CD14-positive monocyte (primary cell): ENCODE measurements around the gene RGS19. TPM values are rescaled to one million over a fixed set of nuclear protein-coding genes. Genes with fewer than 3 reads are reported as not detected.

Experiments used
- DNase-seq, 3 donors: peaks; one replicate each; pipeline ENCODE4 v3.0.0-alpha.2; 2011 to 2022
- H2AFZ ChIP-seq: 2 replicates; pipeline ENCODE4 v1.6.0; 2012; ENCODE audit warnings: mild to moderate bottlenecking, low read depth, low read length, inconsistent platforms; ENCODE audit not compliant: insufficient read depth, poor library complexity, severe bottlenecking
- H3K27ac ChIP-seq, 2 donors: 1 replicate in 1 of 2; 2 replicates in 1 of 2; pipeline ENCODE4 v1.5.1; 2012 to 2013; ENCODE audit warnings: low read length in 2 of 2, control low read depth in 1 of 2, inconsistent platforms in 1 of 2, low read depth in 1 of 2, mild to moderate bottlenecking in 1 of 2
- H3K27me3 ChIP-seq, 2 donors: one replicate each; pipeline versions ENCODE4 v1.6.0 to v1.6.1; 2011 to 2013; ENCODE audit warnings: low read length in 2 of 2; ENCODE audit not compliant: control insufficient read depth in 2 of 2, insufficient read depth in 2 of 2
- H3K36me3 ChIP-seq, 2 donors: replicated peaks in 1 of 2; 1 replicate in 1 of 2; 2 replicates in 1 of 2; pipeline versions ENCODE4 v1.5.1 to v1.6.1; 2012 to 2013; ENCODE audit warnings: low read length in 2 of 2, control low read depth in 1 of 2, inconsistent platforms in 1 of 2, mild to moderate bottlenecking in 1 of 2; ENCODE audit not compliant: insufficient read depth in 2 of 2, control insufficient read depth in 1 of 2
- H3K4me1 ChIP-seq, 2 donors: 1 replicate in 1 of 2; 2 replicates in 1 of 2; pipeline versions ENCODE4 v1.5.1 to v1.6.1; 2012 to 2013; ENCODE audit warnings: low read length in 2 of 2, control low read depth in 1 of 2, inconsistent platforms in 1 of 2, mild to moderate bottlenecking in 1 of 2, moderate library complexity in 1 of 2; ENCODE audit not compliant: insufficient read depth in 2 of 2, control insufficient read depth in 1 of 2
- H3K4me2 ChIP-seq: replicated peaks from 2 replicates; pipeline ENCODE3; 2012; ENCODE audit warnings: low read length, moderate library complexity, mild to moderate bottlenecking; ENCODE audit not compliant: poor library complexity, severe bottlenecking; ENCODE audit errors: extremely low read depth
- H3K4me3 ChIP-seq, 3 experiments: fragments of 200-600 bp in 1 of 3; sonication (generic) in 1 of 3; replicated peaks in 1 of 3; 1 replicate in 2 of 3; 2 replicates in 1 of 3; pipeline ENCODE4 v1.5.1; 2011 to 2013; ENCODE audit warnings: low read length in 3 of 3, mild to moderate bottlenecking in 3 of 3, control low read depth in 2 of 3, low read depth in 2 of 3, inconsistent platforms in 1 of 3, moderate library complexity in 1 of 3
- H3K79me2 ChIP-seq: 2 replicates; pipeline ENCODE4 v1.6.0; 2012; ENCODE audit warnings: mild to moderate bottlenecking, control low read depth, inconsistent platforms, low read length, moderate library complexity; ENCODE audit not compliant: insufficient read depth
- H3K9ac ChIP-seq: 2 replicates; pipeline ENCODE4 v1.6.0; 2017; ENCODE audit warnings: low read length, mild to moderate bottlenecking; ENCODE audit not compliant: insufficient read depth, poor library complexity, severe bottlenecking
- H3K9me3 ChIP-seq, 2 donors: replicated peaks in 1 of 2; 1 replicate in 1 of 2; 2 replicates in 1 of 2; pipeline versions ENCODE4 v1.5.1 to v1.6.1; 2012 to 2013; ENCODE audit warnings: low read length in 2 of 2, control low read depth in 1 of 2; ENCODE audit not compliant: control insufficient read depth in 1 of 2, insufficient read depth in 1 of 2
- H4K20me1 ChIP-seq: 2 replicates; pipeline ENCODE4 v1.6.0; 2012; ENCODE audit warnings: mild to moderate bottlenecking, low read length, control low read depth, moderate library complexity; ENCODE audit not compliant: insufficient read depth
- H3K27ac Mint-ChIP-seq, 7 donors: one replicate each; pipeline ENCODE4 v1.8.0; 2020; ENCODE audit warnings: mild to moderate bottlenecking in 7 of 7, mixed read lengths in 7 of 7, moderate library complexity in 6 of 7, inconsistent platforms in 2 of 7
- H3K27me3 Mint-ChIP-seq, 3 donors: one replicate each; pipeline ENCODE4 v1.8.0; 2021 to 2022; ENCODE audit warnings: low read depth in 3 of 3, mild to moderate bottlenecking in 3 of 3, mixed read lengths in 3 of 3, moderate library complexity in 3 of 3, inconsistent platforms in 1 of 3
- H3K36me3 Mint-ChIP-seq, 2 donors: one replicate each; pipeline ENCODE4 v1.8.0; 2020; ENCODE audit warnings: mixed read lengths in 2 of 2, inconsistent platforms in 1 of 2, mild to moderate bottlenecking in 1 of 2
- H3K4me1 Mint-ChIP-seq: one replicate; pipeline ENCODE4 v1.8.0; 2020; ENCODE audit warnings: mild to moderate bottlenecking, mixed read lengths
- H3K4me3 Mint-ChIP-seq, 2 donors: one replicate each; pipeline ENCODE4 v1.8.0; 2020; ENCODE audit warnings: mild to moderate bottlenecking in 2 of 2, mixed read lengths in 2 of 2, moderate library complexity in 1 of 2
- H3K9me3 Mint-ChIP-seq, 7 donors: one replicate each; pipeline ENCODE4 v1.8.0; 2020 to 2022; ENCODE audit warnings: mixed read lengths in 7 of 7, mild to moderate bottlenecking in 6 of 7, moderate library complexity in 6 of 7, inconsistent platforms in 2 of 7
- CTCF ChIP-seq: fragments of 200-600 bp; IDR thresholded peaks from one replicate; pipeline ENCODE4 v1.8.0; 2022; ENCODE audit warnings: antibody characterized with exemption, mild to moderate bottlenecking
- WGBS: methylation state at CpG from one replicate; pipeline ENCODE4 v1.1.5; 2013; ENCODE audit warnings: missing lambda C conversion rate; ENCODE audit not compliant: insufficient coverage; 5-methylcytosine and 5-hydroxymethylcytosine counted together
- intact Hi-C, 2 donors: fragments of 100-400 bp; cut with micrococcal nuclease; formaldehyde crosslinking; loops; one replicate each; pipeline versions ENCODE4 v1.15.0 to v1.15.1; 2023
- polyA plus RNA-seq, 3 donors: library from polyadenylated mRNA; depleted of rRNA in 1 of 3; unstranded in 2 of 3; stranded (reverse) in 1 of 3; fragments of 300-500 nt in 2 of 3; fragments of >200 nt in 1 of 3; fragmentation: Illumina TruSeq in 2 of 3; gene quantifications; 1 replicate in 2 of 3; 2 replicates in 1 of 3; pipeline ENCODE4 v1.2.3, GENCODE V29; 2012 to 2021

The RGS19 gene
- polyA plus RNA-seq, 3 donors = 235 to 280 (median 244) TPM

GRCh38 chr20:64045346-64046011, 33.8 kb downstream of the RGS19 start:
- no peak overlapping the region for H2AFZ ChIP-seq
- H3K36me3 ChIP-seq = no peaks in the 10 kb centered on the region
- Mint-ChIP-seq H3K27ac (peak overlapping the region in 3 of 7 donors; percentile 1 to 81 (median 28)), H3K9me3 (peaks cover 0 to 9% (median 1%) of the 10 kb centered on the region in 7 donors), H3K36me3 (no peaks in the 10 kb centered on the region), H3K4me3 (peak overlapping the region in 1 of 2 donors; percentile 54), H3K4me1 (peaks cover 14% of the 10 kb centered on the region), H3K27me3 (peaks cover 66 to 83% (median 69%) of the 10 kb centered on the region in 3 donors)
- H3K4me1 ChIP-seq = peaks cover 18 to 20% of the 10 kb centered on the region in 2 donors
- TF ChIP-seq CTCF = no peak
- H3K9me3 ChIP-seq = peaks cover 0 to 11% of the 10 kb centered on the region in 2 donors
- H3K9ac ChIP-seq = no peak overlapping the region
- H3K4me3 ChIP-seq = no peak overlapping the region
- no peaks in the 10 kb centered on the region for H4K20me1 ChIP-seq
- H3K79me2 ChIP-seq = no peaks in the 10 kb centered on the region
- DNase-seq = no peak
- peaks cover 31 to 60% of the 10 kb centered on the region in 2 donors for H3K27me3 ChIP-seq
- intact Hi-C loops = no loop called here
- H3K4me2 ChIP-seq = no peak overlapping the region
- WGBS = 92% methylated on average over 11 of the region's 11 CpGs
- no peak overlapping the region for H3K27ac ChIP-seq

- TF ChIP-seq CTCF = no peak
- H3K4me3 ChIP-seq = no peak overlapping the region
- 73% methylated on average over 6 of the region's 14 CpGs for WGBS
These were observed 34.7 kb downstream of the RGS19 start for GRCh38 chr20:64044484-64045247.

More at GRCh38 chr20:64044484-64045247, 34.7 kb downstream of the RGS19 start:
- no peaks in the 10 kb centered on the region for H4K20me1 ChIP-seq
- H3K27ac ChIP-seq = no peak overlapping the region
- Mint-ChIP-seq H3K9me3 (peaks cover 0 to 7% (median 2%) of the 10 kb centered on the region in 7 donors), H3K4me3 (no peak overlapping the region), H3K27me3 (peaks cover 67 to 83% (median 69%) of the 10 kb centered on the region in 3 donors), H3K36me3 (no peaks in the 10 kb centered on the region), H3K27ac (peak overlapping the region in 2 of 7 donors; percentile 28 to 73), H3K4me1 (peaks cover 13% of the 10 kb centered on the region)
- H3K36me3 ChIP-seq = no peaks in the 10 kb centered on the region
- peaks cover 0 to 4% of the 10 kb centered on the region in 2 donors for H3K9me3 ChIP-seq
- peaks cover 14 to 20% of the 10 kb centered on the region in 2 donors for H3K4me1 ChIP-seq
- H3K79me2 ChIP-seq = no peaks in the 10 kb centered on the region
- DNase-seq = no peak
- no peak overlapping the region for H2AFZ ChIP-seq
- no peak overlapping the region for H3K4me2 ChIP-seq
- intact Hi-C loops = no loop called here
- H3K27me3 ChIP-seq = peaks cover 22 to 60% of the 10 kb centered on the region in 2 donors
- H3K9ac ChIP-seq = no peak overlapping the region
